ENCODE data around the gene MED8.

GRCh38 chr1:43368646-43369020 lies 21.0 kb downstream of the MED8 start:
- TF ChIP-seq CTCF (IDR thresholded peaks at IDR 0.05) = no peak
- TF ChIP-seq POLR2A (IDR thresholded peaks at IDR 0.05) = no peak
